VCaP (cell line): Measurements from ENCODE around the gene KPNA6.

Source experiments
- H3K27ac ChIP-seq: fragments of 450-650 bp; 2 replicates; pipeline ENCODE4 v1.5.1; 2017
- CTCF ChIP-seq: fragments of 450-650 bp; conservative IDR thresholded peaks from 2 replicates; pipeline ENCODE4 v1.5.1; 2017; ENCODE audit warnings: mild to moderate bottlenecking, moderate library complexity

KPNA6 gene

GRCh38 chr1:32205401-32206370, 97.8 kb downstream of the KPNA6 start, which contains the start of gene IQCC:
IQCC (plus strand) TSS chr1:32205671; CDS start chr1:32205682, 11 bp downstream.
- H3K27ac ChIP-seq = peak within 1 kb of the TSS; percentile 76; the same call in 1 of the 2 replicates
- no peak for TF ChIP-seq CTCF

GRCh38 chr1:32208469-32208868, 100.6 kb downstream of the KPNA6 start:
- no peak for TF ChIP-seq CTCF
- peak overlapping the region; percentile 38 for H3K27ac ChIP-seq

- TF ChIP-seq CTCF = no peak
Observed at GRCh38 chr1:32208891-32209328, 101.1 kb downstream of the KPNA6 start, which contains the start of gene DCDC2B. DCDC2B (plus strand) TSS chr1:32209089; CDS start chr1:32209094, 5 bp downstream.

GRCh38 chr1:32215629-32216480, 108.0 kb downstream of the KPNA6 start:
- peak; percentile 89 for TF ChIP-seq CTCF
- peak overlapping the region; percentile 89 for H3K27ac ChIP-seq

More at GRCh38 chr1:32208891-32209328, 101.1 kb downstream of the KPNA6 start, which contains the start of gene DCDC2B:
- peak within 1 kb of the TSS; percentile 38 for H3K27ac ChIP-seq

- H3K27ac ChIP-seq = peak overlapping the region; percentile 89
- TF ChIP-seq CTCF = no peak
Observed at GRCh38 chr1:32216566-32216965, 108.7 kb downstream of the KPNA6 start.

DNA sequence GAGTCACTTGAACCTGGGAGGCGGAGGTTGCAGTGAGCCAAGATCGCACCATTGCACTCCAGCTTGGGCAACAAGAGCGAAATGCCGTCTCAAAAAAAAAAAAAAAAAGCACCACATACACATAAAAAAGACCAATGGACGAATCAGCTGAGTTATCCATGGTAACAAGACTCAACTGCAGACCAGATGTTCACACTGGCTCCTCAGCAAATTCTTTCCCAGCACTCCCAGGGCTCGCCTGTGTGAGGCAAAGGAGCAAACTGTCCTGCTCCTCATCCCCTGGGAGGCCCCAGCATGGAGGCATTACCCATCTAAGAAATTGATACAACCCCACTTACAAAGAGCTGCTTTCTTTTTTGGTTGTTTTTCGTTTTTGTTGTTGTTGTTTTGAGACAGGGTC, 111.2 kb downstream of the KPNA6 start:
- TF ChIP-seq CTCF = no peak
- H3K27ac ChIP-seq = no peak overlapping the region
